Small intestine (tissue), 4 donors: ENCODE results near the gene LIG4. TPM values are rescaled to one million over a fixed set of nuclear protein-coding genes. Genes with fewer than 3 reads are reported as not detected.

Experiments
- polyA plus RNA-seq, 4 donors: library from polyadenylated mRNA; stranded (reverse) in 3 of 4; unstranded in 1 of 4; fragments of 200-250 nt in 3 of 4; fragments of 120-200 nt in 1 of 4; gene quantifications; one replicate each; pipeline versions ENCODE4 v1.2.1 to v1.2.3, GENCODE V29; 2013
- donor health status: healthy with polysubstance abuse.
- donor health status: Bipolar disorder and iron deficiency.
- donor health status: healthy.

Gene LIG4
- polyA plus RNA-seq, 4 donors = 4.3 to 12.5 (median 9.0) TPM

Other genes starting within 250 kb of the LIG4 start
- 10 to 100 TPM in 1 of 4 donors, 1 to 10 TPM in 3; 4.5 to 11.6 (median 6.2) TPM for gene ABHD13, start 2.9 kb upstream of the LIG4 start, polyA plus RNA-seq
- gene TNFSF13B, start 54.2 kb upstream of the LIG4 start, polyA plus RNA-seq = 1 to 10 TPM; 2.6 to 6.9 (median 3.9) TPM